DND-41 (cell line): ENCODE data around the gene PCSK1N.
"Not testable (repeated sequence)": the region's sequence is repeated elsewhere in the genome, so short reads cannot be mapped to it uniquely, and the experiment has no call there.

Source experiments
- CTCF ChIP-seq: IDR thresholded peaks from 2 replicates; pipeline ENCODE4 v1.5.1; 2012; ENCODE audit warnings: borderline replicate concordance, low read length, moderate library complexity, mild to moderate bottlenecking; ENCODE audit not compliant: poor library complexity, severe bottlenecking; ENCODE audit errors: extremely low read depth
- EZH2 ChIP-seq: IDR thresholded peaks from 3 replicates; pipeline ENCODE4 v1.6.1; 2012; ENCODE audit warnings: borderline replicate concordance, low read depth, mild to moderate bottlenecking, moderate library complexity, low read length, inconsistent platforms; ENCODE audit not compliant: severe bottlenecking

DNA sequence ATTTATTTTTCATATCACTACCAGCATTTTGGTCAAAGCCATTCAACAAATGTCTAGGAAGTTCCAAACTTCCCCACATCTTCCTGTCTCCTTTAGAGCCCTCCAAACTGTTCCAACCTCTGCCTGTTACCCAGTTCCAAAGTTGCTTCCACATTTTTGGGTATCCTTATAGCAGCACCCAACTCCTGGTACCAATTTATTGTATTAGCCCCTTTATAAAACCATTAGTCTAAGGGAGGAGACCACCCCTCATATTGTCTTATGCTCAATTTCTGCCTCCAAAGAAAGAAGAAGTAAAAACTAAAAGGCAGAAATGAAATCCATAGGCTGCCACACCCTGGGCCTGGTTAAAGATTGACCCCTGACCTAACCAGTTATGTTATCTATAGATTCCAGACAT lies 18.1 kb upstream of the PCSK1N start:
- not testable (repeated sequence) for TF ChIP-seq CTCF, EZH2
